RPMI8226 (cell line): ENCODE results near the gene CSTPP1.
A peak's percentile ranks its signal among the peaks of the same experiment; 100 is the strongest.
"Not testable (repeated sequence)": the region's sequence is repeated elsewhere in the genome, so short reads cannot be mapped to it uniquely, and the experiment has no call there.

ENCODE experiments used
- DNase-seq: peaks from one replicate; pipeline ENCODE4 v3.0.0-alpha.2; 2015

CSTPP1 gene

GRCh38 chr11:46913484-46913883 lies 23.1 kb upstream of the CSTPP1 start:
- no peak for DNase-seq

DNA sequence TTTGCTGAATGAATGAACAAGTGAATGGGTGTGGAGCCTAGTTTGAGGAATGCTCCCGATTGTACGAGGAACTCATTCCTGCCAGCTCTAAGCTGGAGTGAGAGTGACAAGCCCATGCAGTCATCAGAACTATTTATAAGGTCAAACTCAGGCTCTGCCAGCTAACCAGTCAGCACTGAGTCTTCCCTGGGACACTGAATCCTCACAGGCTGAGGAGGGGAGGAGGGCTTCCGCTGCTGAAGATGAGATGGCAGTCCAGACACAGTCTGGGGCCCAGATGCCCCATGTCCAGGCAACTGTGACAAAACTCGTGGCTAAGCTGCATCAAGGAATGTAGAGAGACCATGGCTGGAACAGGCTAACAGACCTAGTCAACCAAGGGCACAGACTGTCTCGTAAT lies 22.2 kb upstream of the CSTPP1 start:
- no peak for DNase-seq

GRCh38 chr11:46914910-46915309 lies 21.7 kb upstream of the CSTPP1 start:
- no peak for DNase-seq

GRCh38 chr11:46916286-46917108 lies 20.1 kb upstream of the CSTPP1 start:
- no peak for DNase-seq

DNA sequence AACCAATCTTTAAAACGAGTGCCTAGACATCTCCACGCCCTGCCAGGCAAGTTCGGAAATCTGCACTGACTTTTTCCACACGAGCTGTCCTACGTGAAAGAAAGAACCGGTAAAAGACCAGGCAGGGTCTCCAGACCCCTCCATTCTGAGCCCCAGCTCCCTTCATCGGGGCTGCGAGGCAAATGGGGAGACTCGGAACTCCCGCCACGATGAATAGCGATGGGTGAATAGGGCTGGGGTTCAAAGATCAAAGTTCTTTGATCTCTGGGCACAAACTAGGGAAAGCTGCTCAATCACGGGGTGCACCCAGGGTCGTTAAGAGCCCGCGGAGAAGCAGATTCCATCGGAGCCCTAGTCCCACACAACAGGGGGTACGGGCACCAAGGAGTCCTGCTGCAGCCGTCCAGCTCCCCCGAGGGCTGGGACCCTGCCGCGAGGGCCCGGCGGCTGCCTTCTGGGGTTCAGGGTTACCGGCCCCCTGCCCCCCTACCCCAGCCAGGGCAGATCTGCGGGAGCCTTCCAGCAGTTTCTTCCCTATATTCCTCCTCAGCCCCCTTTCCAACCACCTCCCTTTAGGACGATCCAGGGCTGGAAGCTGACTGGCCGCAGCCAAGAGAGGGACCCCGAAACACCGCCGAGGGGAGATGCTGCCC lies 19.3 kb upstream of the CSTPP1 start:
- DNase-seq, result no peak

DNA sequence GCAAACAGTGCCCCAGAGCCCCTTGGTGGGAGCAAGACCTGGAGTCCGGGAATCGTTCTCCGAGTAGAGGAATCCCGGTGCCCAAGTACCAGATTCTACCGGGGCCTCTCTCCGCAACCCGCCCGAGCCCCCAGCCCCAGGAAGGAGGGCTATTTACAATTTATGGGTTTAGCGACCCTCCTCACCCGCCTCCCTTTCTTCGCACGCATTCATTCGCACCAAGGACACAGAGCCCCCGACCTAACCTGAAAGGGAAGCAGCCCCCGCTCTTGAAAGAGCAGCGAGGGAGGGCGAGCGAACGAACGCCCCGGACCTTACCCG lies 18.8 kb upstream of the CSTPP1 start:
- DNase-seq, result no peak

- DNase-seq, result peak; percentile 37
Observed at GRCh38 chr11:46918083-46918787, 18.3 kb upstream of the CSTPP1 start, which contains the start of gene LRP4. Gene LRP4, minus strand, starts transcription at chr11:46918550. Its CDS starts 171 bp downstream, at chr11:46918379.

DNA sequence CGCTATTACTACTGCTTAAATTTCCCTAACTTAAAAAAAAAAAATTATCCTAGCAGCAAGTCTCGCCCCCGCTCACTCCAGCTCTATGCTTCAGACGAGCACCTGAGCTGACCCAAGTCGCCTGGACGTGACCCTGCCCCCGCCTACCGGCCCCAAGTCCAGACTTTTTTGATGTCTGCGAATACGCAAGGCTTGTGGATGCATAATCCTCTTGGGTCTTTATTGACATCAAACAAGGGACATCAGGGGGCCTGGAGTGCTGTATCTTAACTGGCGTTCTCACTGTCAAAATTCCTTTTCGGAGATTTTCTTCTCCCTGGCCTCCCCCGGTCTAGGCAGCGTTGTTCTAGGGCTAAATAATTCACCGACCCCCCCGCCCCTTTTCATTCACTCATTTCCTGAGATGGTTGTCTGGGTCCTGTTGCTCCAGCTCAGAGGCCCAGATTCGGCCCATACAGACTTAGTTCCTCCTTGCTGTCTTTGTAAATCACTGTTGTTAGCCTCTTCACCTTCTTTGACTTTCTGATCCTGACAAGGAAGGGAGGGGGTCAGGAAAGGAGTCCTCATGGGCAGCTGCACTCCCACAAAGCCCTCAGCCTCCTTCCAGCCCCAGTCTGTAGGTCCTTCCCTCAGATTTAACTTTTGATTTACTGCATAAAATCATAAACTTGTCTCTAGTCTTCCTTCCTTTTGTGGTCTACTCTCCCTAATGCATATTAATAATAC lies 17.6 kb upstream of the CSTPP1 start:
- DNase-seq, result no peak

GRCh38 chr11:46920755-46921154 lies 15.8 kb upstream of the CSTPP1 start:
- DNase-seq, result no peak

GRCh38 chr11:46927928-46928327 lies 8.6 kb upstream of the CSTPP1 start:
- DNase-seq, result not testable (repeated sequence)

- not testable (repeated sequence) for DNase-seq
Observed at GRCh38 chr11:46928701-46929100, 7.9 kb upstream of the CSTPP1 start.

- no peak for DNase-seq
Observed at GRCh38 chr11:46930089-46930488, 6.5 kb upstream of the CSTPP1 start.

DNA sequence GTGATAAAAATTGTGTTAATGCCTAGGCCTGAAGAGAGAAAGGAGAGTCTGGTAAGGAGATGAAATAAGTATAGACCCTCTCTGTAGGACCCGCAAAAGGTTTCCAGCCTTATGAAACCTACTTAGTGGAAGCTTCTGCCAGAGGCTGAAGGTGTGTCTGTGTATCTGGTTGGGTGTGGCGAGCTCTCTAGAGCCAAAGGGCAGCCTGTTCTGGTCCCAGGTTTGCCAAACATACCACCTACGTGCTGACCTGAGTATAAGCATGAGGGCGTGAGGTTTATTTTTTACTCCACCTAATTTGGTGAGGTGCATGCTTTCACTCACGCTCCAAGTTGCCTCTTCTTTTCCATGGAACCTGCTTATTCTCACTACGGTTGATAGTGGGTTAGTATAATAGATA lies 5.6 kb downstream of the CSTPP1 start:
- no peak for DNase-seq

DNA sequence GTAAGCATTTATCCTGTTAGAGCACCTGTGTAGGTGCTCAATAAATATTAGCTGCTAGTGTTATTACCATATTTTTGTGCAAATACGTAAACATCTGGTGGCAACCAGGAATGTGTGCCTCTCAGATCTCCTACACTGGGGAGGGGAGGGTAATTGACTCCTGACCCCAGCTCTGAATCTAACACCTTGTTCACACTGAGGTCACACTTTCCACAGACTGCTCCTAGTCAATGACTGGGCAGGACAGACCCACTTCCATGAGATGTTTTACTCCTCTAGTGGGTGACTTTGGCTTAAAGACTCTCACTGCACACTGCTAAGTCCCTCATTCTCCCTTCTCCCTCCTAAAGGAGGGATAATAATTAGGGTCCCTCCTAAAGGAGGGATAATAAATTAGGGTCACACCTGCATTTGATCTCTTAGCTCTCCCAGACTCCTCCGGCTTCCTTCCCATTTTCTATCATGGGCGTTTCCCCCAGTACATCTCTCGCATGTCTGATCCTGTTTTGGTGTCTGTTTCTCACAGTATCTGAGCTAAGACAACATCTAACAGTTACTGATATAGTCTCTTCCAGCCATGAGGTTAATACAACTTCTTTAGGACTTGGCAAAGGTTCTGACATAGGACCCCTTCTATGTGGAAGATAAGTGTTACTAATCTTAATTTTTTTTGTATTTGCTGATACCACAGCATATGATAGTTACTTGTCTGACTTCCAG lies 8.0 kb downstream of the CSTPP1 start:
- no peak for DNase-seq

DNA sequence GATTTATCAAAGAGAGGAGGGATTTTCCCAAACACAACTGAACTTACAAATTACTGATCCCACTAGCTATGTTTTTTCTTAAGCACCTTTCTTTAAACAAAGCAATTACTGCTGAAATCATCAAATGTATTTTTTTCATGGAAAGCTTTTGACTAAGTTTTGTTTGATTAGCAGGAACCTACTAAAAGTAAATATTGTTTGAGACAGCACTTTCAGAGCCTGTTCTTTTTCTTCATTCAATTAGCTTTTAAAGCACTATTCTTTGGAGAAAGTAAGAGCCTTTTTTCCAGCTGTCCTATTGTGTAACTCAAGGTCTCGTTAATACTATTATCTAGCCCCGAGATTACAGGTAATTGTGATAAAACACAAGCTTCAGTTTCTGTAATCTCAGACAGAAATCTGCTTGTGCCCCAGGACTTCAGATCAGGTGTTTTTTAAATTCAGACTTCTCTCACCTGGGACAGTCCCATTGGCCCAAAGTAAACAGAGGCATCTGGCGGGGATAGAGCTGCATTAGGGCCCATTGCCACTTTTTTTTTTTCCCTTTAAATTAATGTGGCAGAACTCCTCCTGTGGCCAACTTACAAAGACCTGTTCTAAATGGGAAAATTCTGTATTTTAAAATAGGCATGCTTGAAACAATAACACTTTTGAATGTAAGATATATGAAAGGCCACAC lies 11.0 kb downstream of the CSTPP1 start:
- no peak for DNase-seq

DNA sequence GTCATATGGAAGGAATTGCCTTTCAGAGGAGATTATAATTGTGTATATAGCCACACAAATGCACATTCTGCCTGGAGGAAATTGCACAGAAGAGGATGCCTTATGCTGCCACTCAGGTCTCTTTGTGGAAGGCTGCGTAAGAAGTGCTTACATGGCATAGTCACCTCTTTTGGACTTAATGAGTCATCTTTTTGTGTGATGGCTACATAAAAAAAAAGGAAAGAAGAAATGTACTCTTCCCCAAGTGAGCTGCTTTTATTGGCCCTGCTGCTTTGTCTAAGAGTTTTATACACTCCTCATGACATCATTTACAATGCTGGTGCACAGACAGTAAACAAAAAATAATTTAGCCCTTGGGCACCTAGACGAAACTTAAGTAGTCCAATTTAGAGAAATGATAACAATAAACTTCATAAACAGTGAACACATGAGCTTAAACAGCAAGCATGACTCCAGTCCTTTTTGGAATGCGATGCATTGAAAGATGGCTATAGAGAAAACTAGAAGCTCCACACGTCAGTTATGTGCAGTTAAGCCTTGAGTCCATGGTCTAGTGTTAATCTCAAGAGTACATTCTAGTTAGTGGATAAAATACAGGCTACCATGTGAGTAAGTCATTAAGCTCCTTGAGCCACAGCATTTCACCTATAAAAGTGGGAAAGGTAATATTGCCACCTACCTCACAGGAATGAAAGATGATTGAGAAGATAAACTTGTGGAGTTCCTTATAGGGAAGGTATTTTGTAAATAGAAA lies 12.0 kb downstream of the CSTPP1 start:
- peak; percentile 61 for DNase-seq

DNA sequence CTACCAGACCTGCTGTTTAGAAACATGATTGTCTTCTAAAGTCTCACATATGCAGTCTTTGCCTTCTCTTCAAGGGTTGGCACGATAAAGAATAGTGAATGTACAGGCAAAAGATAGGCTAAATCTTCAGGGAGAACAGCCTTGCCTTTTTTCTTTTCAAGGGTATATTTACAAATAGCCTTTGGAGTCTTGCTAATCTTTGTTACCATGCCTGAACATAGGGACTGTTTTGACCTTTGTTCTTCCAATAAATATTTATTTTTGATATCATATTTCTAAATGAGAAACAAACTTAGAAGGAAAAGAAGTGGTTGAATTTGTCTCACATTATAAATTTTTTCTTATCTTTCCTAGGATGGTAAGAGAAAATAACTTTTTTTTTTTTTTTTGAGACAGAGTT lies 12.7 kb downstream of the CSTPP1 start:
- DNase-seq, result no peak

DNA sequence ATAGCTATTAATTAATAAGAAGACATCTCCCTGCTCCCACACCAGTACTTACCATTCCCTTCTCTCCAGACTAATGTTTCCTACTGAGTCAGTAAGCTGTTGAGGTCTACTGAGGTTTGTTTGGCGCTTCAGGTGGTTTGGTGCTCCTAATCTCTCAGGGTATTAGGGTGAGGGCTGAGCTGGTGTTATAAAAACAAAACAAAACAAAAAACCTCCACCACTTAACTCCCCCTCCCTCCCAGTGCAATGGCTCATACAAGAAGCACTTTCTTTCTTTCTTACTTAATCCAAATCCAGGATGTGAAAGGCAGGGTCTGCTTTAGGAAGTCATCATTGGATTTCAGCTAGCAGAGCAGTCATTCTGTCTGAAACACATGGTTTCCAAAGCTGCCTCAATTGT lies 15.3 kb downstream of the CSTPP1 start:
- DNase-seq, result no peak

GRCh38 chr11:46952553-46952952 lies 16.0 kb downstream of the CSTPP1 start:
- no peak for DNase-seq

GRCh38 chr11:46953093-46953492 lies 16.5 kb downstream of the CSTPP1 start:
- no peak for DNase-seq

GRCh38 chr11:46958777-46959176 lies 22.2 kb downstream of the CSTPP1 start:
- DNase-seq, result no peak
